Activated CD4-positive, alpha-beta T cell treated with anti-CD3 and anti-CD28 coated beads, Interleukin-2, amount 50 U/mL, for 1 hour (primary cell): ENCODE data around the gene HS3ST4.
"Not testable (repeated sequence)": the region's sequence is repeated elsewhere in the genome, so short reads cannot be mapped to it uniquely, and the experiment has no call there.

Source experiments
- DNase-seq: peaks from one replicate; pipeline ENCODE4 v3.0.0-alpha.2; 2020

The HS3ST4 gene

DNA sequence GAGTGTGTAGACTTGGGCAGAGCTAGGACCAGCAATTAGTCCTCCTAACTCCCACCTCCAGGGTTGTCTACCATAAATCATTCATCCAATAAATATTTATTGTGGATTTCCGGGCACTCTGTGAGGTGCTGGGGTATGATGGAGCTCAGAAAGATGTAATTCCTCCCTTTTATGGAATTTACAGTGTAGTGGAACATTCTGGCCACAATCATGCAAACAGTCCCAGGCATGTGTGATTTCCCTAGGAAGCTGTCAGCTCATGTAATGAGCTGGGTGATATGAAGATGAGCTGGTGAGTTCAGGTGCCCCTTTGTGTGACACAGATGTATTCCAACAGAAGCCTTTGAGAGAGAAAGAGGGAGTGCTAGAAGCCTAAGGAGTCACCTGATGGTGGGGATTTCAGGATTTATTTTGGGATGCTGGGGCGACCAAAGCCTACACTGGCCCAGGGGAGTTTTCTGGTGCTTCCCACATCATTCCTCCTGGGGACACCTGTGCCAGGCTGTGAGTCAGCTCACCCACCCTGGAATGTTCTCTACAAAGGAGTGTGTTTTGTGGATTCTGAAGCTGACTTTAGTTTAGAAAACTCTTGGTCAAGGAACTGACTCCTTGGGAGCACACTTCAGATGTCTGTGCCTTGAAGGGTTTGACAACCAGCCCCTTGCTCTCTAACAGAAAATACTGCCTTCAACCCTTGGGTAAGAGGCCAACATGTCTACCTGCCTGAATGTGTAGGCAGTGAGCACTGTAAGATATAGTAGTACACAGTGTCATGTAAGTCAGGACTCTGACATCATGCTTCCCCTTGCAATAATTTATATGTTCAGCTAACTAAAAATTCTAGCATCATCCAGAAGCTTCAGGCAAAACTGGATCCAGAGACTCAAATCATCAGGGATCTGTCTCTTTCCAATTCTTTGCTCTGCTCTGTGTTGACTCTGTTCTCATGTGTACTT, 42.9 kb downstream of the HS3ST4 start:
- DNase-seq: no peak

- no peak for DNase-seq
Measured at GRCh38 chr16:25735645-25736044, 43.9 kb downstream of the HS3ST4 start.

GRCh38 chr16:25747160-25747758, 55.5 kb downstream of the HS3ST4 start:
- no peak for DNase-seq

GRCh38 chr16:25748092-25748654, 56.4 kb downstream of the HS3ST4 start:
- no peak for DNase-seq

- no peak for DNase-seq
Measured at GRCh38 chr16:25750488-25751216, 58.9 kb downstream of the HS3ST4 start.

GRCh38 chr16:25751230-25751835, 59.6 kb downstream of the HS3ST4 start:
- DNase-seq: no peak

DNA sequence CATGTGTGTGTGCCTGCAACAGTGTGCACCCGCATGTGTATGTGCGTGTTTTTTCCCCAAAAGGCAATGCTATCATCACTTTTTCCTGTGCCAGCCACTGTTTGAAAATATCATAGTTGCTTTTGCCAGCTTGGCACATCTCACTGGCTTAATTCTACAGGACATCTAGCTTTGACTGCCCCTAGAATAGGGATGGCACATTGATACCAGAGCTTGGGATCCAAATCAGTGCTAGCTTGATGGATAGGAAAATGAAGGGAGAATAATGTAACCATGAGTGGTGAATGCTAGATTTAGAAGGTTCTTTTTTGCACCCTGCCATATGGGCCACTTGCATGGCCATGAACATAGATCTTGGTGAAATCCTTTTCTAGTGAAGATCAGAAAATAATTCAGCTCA, 72.7 kb downstream of the HS3ST4 start:
- DNase-seq: no peak

DNA sequence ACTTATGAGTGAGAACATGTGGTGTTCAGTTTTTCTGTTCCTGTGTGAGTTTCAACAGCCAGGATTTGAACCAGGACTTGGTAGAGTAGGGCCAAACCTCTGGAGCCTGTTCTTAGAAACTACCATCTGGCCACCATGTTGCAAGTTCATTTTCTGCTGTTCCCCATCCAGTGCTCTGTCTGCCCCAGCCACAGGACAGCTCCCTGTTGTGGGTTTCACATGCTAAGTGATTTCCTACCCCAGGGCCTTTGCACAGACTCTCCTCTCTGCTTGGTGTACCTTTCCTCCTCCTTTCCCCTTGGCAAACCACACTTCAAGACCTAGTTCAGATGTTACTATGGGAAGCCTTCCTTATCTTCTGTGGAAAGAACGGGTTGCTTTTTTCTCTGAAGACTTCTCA, 79.5 kb downstream of the HS3ST4 start:
- DNase-seq: no peak

- DNase-seq: no peak
Measured at GRCh38 chr16:25771812-25772568, 80.2 kb downstream of the HS3ST4 start.

DNA sequence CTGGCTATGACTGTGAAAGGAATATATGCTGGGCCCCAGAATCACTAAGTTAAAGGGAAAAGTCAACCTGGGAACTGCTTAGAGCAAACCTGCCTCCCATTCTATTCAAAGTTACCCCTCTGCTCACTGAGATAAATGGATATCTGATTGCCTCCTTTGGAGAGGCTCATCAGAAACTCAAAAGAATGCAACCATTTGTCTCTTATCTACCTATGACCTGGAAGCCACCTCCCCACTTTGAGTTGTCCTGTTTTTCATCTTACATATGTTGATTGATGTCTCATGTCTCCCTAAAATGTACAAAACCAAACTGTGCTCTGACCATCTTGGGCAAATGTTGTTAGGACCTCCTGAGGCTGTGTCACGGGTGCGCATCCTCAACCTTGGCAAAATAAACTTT, 84.5 kb downstream of the HS3ST4 start:
- DNase-seq: not testable (repeated sequence)

GRCh38 chr16:25783226-25783625, 91.5 kb downstream of the HS3ST4 start:
- no peak for DNase-seq

DNA sequence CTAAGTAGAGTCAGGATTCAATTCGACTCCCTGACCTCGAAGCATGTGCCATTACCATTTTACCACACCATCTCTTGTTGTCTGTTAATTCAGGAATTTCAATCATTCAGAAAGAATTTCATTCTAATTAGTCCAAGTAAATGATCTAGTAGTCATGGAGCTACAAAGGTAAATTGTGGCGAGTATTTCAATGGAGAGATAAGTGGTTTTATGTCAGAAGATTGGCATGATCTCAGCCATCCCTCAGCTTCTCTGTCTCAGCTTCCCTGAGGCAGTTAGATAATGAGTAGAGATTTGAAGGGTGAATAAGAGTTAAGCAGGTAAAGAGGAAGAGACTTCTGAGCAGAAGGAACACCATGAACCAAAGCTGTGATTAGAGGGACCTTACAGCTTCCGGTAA, 93.6 kb downstream of the HS3ST4 start:
- DNase-seq: no peak

- no peak for DNase-seq
Measured at GRCh38 chr16:25786748-25787147, 95.0 kb downstream of the HS3ST4 start.

- no peak for DNase-seq
Measured at GRCh38 chr16:25788637-25789036, 96.9 kb downstream of the HS3ST4 start.

GRCh38 chr16:25796239-25796638, 104.5 kb downstream of the HS3ST4 start:
- no peak for DNase-seq

DNA sequence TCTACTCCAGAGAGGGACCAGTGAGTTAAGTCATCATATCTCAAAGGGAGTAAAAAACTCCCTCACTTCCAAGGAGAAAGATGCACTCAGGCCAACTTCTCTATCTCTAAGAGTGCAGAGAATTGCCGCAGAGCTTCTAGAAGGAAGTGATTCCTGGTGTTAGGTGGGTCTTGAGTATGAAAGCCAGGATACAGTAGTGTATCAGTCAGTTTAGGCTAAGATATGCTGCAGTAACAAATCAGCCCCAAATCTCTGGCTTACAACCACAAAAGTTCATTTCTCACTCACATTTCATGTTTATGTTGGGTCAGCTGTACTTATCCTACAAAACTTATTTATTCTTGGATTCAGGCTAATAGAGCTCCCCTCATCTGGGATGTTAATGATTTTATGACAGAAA, 106.3 kb downstream of the HS3ST4 start:
- DNase-seq: no peak

DNA sequence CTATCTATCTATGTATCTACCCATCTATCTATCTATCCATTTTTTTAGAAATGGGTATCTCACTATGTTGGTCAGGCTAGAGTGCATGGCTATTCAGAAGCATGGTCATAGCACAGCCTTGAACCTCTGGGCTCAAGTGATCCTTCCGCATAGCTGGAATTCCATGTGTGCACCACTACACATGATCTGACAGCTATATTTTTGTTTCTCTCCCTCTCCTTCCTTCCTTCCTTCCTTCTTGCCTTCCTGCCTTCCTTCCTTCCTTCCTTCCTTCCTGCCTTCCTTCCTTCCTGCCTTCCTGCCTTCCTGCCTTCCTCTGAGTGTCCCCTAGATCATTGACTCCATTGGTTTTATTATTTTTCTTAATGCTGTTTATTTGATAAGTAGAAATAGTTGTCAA, 108.1 kb downstream of the HS3ST4 start:
- DNase-seq: no peak

DNA sequence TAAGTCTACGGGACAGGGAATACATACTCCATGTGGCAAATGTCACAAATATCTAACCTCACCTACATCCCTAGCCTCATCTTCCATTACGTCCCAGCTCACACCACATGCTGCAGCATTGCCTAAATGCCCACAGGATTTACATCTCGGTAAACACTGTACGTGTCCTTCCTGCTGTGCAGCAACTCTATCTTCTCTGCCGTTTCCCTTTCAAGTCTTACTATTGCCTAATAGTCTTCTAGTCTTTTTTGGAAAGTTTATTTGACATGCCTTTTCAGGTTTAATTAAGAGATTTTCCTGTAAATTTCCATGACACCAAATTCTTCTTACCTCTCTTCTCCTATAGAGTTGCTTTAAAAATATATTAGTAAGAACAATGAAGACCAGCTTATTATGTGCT, 120.5 kb downstream of the HS3ST4 start:
- no peak for DNase-seq

DNA sequence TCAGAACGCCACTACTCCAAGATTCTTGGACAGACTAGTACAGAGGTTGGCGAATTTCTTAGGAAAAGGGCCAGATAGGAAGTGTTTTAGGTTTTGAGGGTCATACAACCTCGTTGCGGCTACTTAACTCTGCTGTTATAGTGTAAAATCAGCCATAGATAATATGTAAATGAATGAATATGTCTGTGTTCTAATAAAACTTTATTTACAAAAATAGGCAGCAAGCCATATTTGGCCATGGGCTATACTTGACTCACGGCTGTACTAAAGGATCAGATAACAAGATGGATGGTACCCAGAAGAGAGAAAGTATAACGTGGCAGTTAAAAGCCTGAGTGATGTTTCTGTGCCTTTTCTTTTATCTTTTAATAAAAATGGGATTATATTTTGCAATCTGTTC, 125.5 kb downstream of the HS3ST4 start:
- DNase-seq: no peak

- no peak for DNase-seq
Measured at GRCh38 chr16:25817876-25818275, 126.1 kb downstream of the HS3ST4 start.

- no peak for DNase-seq
Measured at GRCh38 chr16:25823891-25824290, 132.1 kb downstream of the HS3ST4 start.

DNA sequence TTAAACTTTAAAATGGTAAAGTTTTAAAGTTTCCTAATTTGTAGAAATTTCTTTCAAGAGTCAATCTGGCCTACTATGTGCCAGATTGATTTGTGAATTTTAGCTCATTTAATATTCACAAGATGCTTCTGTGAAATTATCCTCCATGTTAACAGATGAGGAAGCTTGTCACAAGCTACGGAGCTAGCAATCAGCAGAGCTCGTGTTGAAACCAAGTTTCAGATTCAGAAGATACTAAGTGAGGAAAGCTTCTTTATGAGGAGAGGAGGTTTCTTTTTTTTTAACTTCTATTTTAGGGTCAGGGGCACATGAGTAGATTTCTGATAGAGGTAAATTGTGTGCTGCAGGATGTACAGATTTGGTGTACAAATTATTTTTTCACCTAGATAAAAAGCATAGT, 135.9 kb downstream of the HS3ST4 start:
- no peak for DNase-seq
